Heart left ventricle (tissue), 13 donors: ENCODE data around the gene THSD1.

Experiments used
- CTCF ChIP-seq, 12 donors: fragments of 200-600 bp; sonication (generic) in 4 of 12; IDR thresholded peaks; one replicate each; pipeline versions ENCODE4 v1.5.0 to v1.8.0; 2018 to 2022; ENCODE audit warnings: antibody characterized with exemption in 12 of 12, mild to moderate bottlenecking in 5 of 12
- POLR2A ChIP-seq, 2 donors: fragments of 450-650 bp; IDR thresholded peaks; one replicate each; pipeline ENCODE4 v1.6.1; 2017; ENCODE audit warnings: antibody characterized with exemption in 2 of 2, mild to moderate bottlenecking in 2 of 2, moderate library complexity in 2 of 2
- donor health status: ischemic (EF 13 %, LVEDD 7.1; RV severe dilation, severe dysfunction).
- donor health status: DM: no; HTN: yes; CAD: no.
- donor health status: DM: no; HTN: no; CAD: no.
- donor health status: ischemic (EF 25% LVEDD 6.9; RV normal size, moderate dysfunction).
- donor health status: ischemic (EF 25% LVEDD 5.7; RV mildly dilated, moderate dysfunction).
- donor health status: ischemic (EF 35%, LVEDD 5.7; RV mildly dilated, moderate dysfunction).
- donor health status: nonischemic (EF 11% LVEDD 7.7; RV severe dilation, severe dysfunction).
- donor health status: DM: yes; HTN: yes; CAD: no.
- donor health status: PGD.
- donor health status: ischemic (EF 29% LVEDD 5.4; RV normal size, mild dysfunction).
- donor health status: nonischemic (EF 23%, LVEDD 6.1; RV moderate dilation, normal function).

- TF ChIP-seq CTCF (IDR thresholded peaks at IDR 0.05): no peak
- no peak for TF ChIP-seq POLR2A (IDR thresholded peaks at IDR 0.05)
Observed at GRCh38 chr13:52411629-52412028, 5.7 kb upstream of the THSD1 start.
